ENCODE results near the gene NUMB. TPM values are rescaled to one million over a fixed set of nuclear protein-coding genes. Genes with fewer than 3 reads are reported as not detected.

NUMB gene
- total and polyA plus RNA-seq, 2 of the 4 experiments (the other 2 are of a cell fraction) = 45.9 to 114 TPM

- peaks cover 19 to 55% of the 10 kb centered on the region in 2 experiments for H3K79me1 ChIP-seq (ENCODE audit: low read depth in 1 of 2, low read length in 2 of 2)
- no peak overlapping the region for H2BK20ac ChIP-seq (ENCODE audit: low read depth, low read length)
- no peak for ATAC-seq (ENCODE audit: low read depth)
- H3K14ac ChIP-seq (replicated peaks; ENCODE audit: low read depth, low read length) = peak overlapping the region; percentile 85
- DNase-seq = no peak
- peaks cover 8% of the 10 kb centered on the region for H3K4me1 ChIP-seq (ENCODE audit: control insufficient read depth, insufficient read depth, low read length)
- ChIA-PET POLR2A (ENCODE audit: unreplicated experiment) (no interaction called here), CTCF (no interaction called here)
- WGBS, 2 experiments (ENCODE audit: extremely low coverage in 2 of 2, insufficient read length in 1 of 2) = no CpG with 5 or more reads among the region's 4 CpGs
- no peak overlapping the region for H3K4me3 ChIP-seq (ENCODE audit: insufficient read depth, low read depth, low read length)
- intact Hi-C loops (cut with micrococcal nuclease) (no loop called here), in situ Hi-C loops (cut with MboI; ENCODE audit: low sequenced_read_pairs) (no loop called here), dilution Hi-C loops (cut with HindIII; ENCODE audit: low sequenced_read_pairs, unreplicated experiment) (no loop called here)
- H4K5ac ChIP-seq (ENCODE audit: low read depth, low read length) = no peak overlapping the region
- no peak overlapping the region for H3K56ac ChIP-seq (ENCODE audit: extremely low read depth, insufficient read depth, low read length)
- no peaks in the 10 kb centered on the region for H3K27me3 ChIP-seq (ENCODE audit: control insufficient read depth, insufficient read depth, low read length)
- no peak overlapping the region for H2AFZ ChIP-seq (replicated peaks; ENCODE audit: low read length, poor library complexity)
- no peaks in the 10 kb centered on the region for H3K9me3 ChIP-seq (ENCODE audit: control insufficient read depth, insufficient read depth, low read length)
- H2AK5ac ChIP-seq (ENCODE audit: low read depth, low read length) = peak overlapping the region; percentile 43; the same call in 1 of the 2 replicates
- no peak overlapping the region for H2BK5ac ChIP-seq (ENCODE audit: low read depth, low read length, poor library complexity, severe bottlenecking)
- H3K9ac ChIP-seq (ENCODE audit: low read depth, low read length) = no peak overlapping the region
- H4K91ac ChIP-seq (ENCODE audit: insufficient read depth, low read depth, low read length) = no peak overlapping the region
- H2AK9ac ChIP-seq (replicated peaks; ENCODE audit: low read depth, low read length, poor library complexity) = peak overlapping the region; percentile 57
- peak overlapping the region; percentile 23; the same call in 1 of the 2 replicates for H3K27ac ChIP-seq (ENCODE audit: insufficient read depth, low read length)
- no peak overlapping the region for H2BK15ac ChIP-seq (ENCODE audit: low read depth, low read length)
- 0 out of 2 replicates have a peak overlapping the region, but pooled peaks have one; percentile 16 for H3K18ac ChIP-seq (ENCODE audit: low read depth, low read length)
- H3K9me1 ChIP-seq (ENCODE audit: insufficient read depth, low read length) = peaks cover 11% of the 10 kb centered on the region
- H4K20me1 ChIP-seq (ENCODE audit: insufficient read depth, low read length) = peaks cover 52% of the 10 kb centered on the region
- H3K36me3 ChIP-seq (ENCODE audit: control insufficient read depth, insufficient read depth, low read length) = peaks cover 10% of the 10 kb centered on the region
- TF ChIP-seq NFE2L2 (IDR thresholded peaks at IDR 0.05; ENCODE audit: low read depth, low read length) = no peak
- no peak for TF ChIP-seq RFX5 (IDR thresholded peaks at IDR 0.05; ENCODE audit: low read depth, low read length)
- no peak for TF ChIP-seq SMC3 (IDR thresholded peaks at IDR 0.05; ENCODE audit: low read depth, low read length)
- TF ChIP-seq CHD1 (IDR thresholded peaks at IDR 0.05; ENCODE audit: low read depth, low read length) = no peak
- no peak for TF ChIP-seq CEBPB (IDR thresholded peaks at IDR 0.05; ENCODE audit: low read depth, low read length)
- TF ChIP-seq, protein P1, sequence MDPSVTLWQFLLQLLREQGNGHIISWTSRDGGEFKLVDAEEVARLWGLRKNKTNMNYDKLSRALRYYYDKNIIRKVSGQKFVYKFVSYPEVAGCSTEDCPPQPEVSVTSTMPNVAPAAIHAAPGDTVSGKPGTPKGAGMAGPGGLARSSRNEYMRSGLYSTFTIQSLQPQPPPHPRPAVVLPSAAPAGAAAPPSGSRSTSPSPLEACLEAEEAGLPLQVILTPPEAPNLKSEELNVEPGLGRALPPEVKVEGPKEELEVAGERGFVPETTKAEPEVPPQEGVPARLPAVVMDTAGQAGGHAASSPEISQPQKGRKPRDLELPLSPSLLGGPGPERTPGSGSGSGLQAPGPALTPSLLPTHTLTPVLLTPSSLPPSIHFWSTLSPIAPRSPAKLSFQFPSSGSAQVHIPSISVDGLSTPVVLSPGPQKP (IDR thresholded peaks at IDR 0.05; ENCODE audit: borderline replicate concordance, low read depth, low read length) = no peak
- no peak for TF ChIP-seq RAD21 (IDR thresholded peaks at IDR 0.05; ENCODE audit: low read length)
- no peak for TF ChIP-seq FOS (IDR thresholded peaks at IDR 0.05; ENCODE audit: low read depth, low read length)
- TF ChIP-seq, protein P2, sequence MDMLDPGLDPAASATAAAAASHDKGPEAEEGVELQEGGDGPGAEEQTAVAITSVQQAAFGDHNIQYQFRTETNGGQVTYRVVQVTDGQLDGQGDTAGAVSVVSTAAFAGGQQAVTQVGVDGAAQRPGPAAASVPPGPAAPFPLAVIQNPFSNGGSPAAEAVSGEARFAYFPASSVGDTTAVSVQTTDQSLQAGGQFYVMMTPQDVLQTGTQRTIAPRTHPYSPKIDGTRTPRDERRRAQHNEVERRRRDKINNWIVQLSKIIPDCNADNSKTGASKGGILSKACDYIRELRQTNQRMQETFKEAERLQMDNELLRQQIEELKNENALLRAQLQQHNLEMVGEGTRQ (IDR thresholded peaks at IDR 0.05; ENCODE audit: low read depth, low read length) = no peak
- TF ChIP-seq, protein P3, sequence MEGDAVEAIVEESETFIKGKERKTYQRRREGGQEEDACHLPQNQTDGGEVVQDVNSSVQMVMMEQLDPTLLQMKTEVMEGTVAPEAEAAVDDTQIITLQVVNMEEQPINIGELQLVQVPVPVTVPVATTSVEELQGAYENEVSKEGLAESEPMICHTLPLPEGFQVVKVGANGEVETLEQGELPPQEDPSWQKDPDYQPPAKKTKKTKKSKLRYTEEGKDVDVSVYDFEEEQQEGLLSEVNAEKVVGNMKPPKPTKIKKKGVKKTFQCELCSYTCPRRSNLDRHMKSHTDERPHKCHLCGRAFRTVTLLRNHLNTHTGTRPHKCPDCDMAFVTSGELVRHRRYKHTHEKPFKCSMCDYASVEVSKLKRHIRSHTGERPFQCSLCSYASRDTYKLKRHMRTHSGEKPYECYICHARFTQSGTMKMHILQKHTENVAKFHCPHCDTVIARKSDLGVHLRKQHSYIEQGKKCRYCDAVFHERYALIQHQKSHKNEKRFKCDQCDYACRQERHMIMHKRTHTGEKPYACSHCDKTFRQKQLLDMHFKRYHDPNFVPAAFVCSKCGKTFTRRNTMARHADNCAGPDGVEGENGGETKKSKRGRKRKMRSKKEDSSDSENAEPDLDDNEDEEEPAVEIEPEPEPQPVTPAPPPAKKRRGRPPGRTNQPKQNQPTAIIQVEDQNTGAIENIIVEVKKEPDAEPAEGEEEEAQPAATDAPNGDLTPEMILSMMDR (conservative IDR thresholded peaks at IDR 0.05; ENCODE audit: low read depth, low read length) = no peak
- no peak for TF ChIP-seq RCOR1 (IDR thresholded peaks at IDR 0.05; ENCODE audit: insufficient replicate concordance, low read length)
- no peak for TF ChIP-seq POLR2A (IDR thresholded peaks at IDR 0.05; ENCODE audit: low read depth, low read length)
- TF ChIP-seq MAFK (IDR thresholded peaks at IDR 0.05; ENCODE audit: low read depth, low read length) = no peak
- TF ChIP-seq MAZ (IDR thresholded peaks at IDR 0.05; ENCODE audit: borderline replicate concordance, low read depth, low read length) = no peak
- no peak for TF ChIP-seq BHLHE40 (IDR thresholded peaks at IDR 0.05; ENCODE audit: low read depth, low read length)
- no peak for TF ChIP-seq MXI1 (IDR thresholded peaks at IDR 0.05; ENCODE audit: borderline replicate concordance, low read depth, low read length)
- H2BK120ac ChIP-seq (ENCODE audit: low read depth, low read length) = no peak overlapping the region
- 0 out of 2 replicates have a peak overlapping the region, but pooled peaks have one; percentile 3 for H3K4me2 ChIP-seq (ENCODE audit: low read depth, low read length)
- peak overlapping the region; percentile 31 for H3K4ac ChIP-seq (ENCODE audit: low read depth, low read length)
- peak overlapping the region in 1 of 2 experiments; percentile 6; a peak in 1 of 4 replicates for H4K8ac ChIP-seq (ENCODE audit: low read depth in 2 of 2, low read length in 2 of 2)
- H3K23ac ChIP-seq (ENCODE audit: low read depth, low read length) = peak overlapping the region; percentile 7; the same call in 1 of the 2 replicates
- no TSS peak for BruUV-seq (replicated peaks)
These were observed 35.8 kb downstream of the NUMB start for GRCh38 chr14:73422515-73422914.

Data from IMR-90 (cell line).